WI38 (cell line): ENCODE measurements around the gene BPIFB1.

Experiments
- H3K4me3 ChIP-seq: 2 replicates; pipeline ENCODE4 v1.5.1; 2011; ENCODE audit warnings: low read depth, mild to moderate bottlenecking, control low read depth, low read length
- TF ChIP-seq, protein P1 (sequence below): IDR thresholded peaks from 2 replicates; pipeline ENCODE4 v1.5.1; 2012; ENCODE audit warnings: low read depth, mild to moderate bottlenecking, control low read depth, low read length

Gene BPIFB1

DNA sequence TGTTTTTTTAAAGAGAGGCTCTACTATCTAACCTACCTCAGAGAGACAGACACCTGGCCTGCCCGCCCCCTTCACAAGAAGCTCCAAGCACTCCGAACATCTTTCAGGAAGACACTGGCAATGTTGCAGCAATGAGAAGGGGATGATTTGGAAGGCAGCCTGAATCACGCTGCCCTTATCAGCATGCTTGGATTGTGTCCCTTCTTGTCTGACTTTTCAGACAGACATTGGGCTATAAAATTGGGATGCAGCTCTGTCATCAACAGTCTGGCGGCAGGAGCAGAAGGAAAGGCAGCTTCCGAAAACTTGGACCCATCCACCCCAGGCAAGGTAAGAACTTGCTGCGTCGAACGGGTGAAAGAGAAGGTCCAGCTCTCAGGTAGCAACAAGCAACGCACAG lies 62.3 kb downstream of the BPIFB1 start:
- H3K4me3 ChIP-seq: no peak overlapping the region
- TF ChIP-seq, protein P1, sequence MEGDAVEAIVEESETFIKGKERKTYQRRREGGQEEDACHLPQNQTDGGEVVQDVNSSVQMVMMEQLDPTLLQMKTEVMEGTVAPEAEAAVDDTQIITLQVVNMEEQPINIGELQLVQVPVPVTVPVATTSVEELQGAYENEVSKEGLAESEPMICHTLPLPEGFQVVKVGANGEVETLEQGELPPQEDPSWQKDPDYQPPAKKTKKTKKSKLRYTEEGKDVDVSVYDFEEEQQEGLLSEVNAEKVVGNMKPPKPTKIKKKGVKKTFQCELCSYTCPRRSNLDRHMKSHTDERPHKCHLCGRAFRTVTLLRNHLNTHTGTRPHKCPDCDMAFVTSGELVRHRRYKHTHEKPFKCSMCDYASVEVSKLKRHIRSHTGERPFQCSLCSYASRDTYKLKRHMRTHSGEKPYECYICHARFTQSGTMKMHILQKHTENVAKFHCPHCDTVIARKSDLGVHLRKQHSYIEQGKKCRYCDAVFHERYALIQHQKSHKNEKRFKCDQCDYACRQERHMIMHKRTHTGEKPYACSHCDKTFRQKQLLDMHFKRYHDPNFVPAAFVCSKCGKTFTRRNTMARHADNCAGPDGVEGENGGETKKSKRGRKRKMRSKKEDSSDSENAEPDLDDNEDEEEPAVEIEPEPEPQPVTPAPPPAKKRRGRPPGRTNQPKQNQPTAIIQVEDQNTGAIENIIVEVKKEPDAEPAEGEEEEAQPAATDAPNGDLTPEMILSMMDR: no peak

DNA sequence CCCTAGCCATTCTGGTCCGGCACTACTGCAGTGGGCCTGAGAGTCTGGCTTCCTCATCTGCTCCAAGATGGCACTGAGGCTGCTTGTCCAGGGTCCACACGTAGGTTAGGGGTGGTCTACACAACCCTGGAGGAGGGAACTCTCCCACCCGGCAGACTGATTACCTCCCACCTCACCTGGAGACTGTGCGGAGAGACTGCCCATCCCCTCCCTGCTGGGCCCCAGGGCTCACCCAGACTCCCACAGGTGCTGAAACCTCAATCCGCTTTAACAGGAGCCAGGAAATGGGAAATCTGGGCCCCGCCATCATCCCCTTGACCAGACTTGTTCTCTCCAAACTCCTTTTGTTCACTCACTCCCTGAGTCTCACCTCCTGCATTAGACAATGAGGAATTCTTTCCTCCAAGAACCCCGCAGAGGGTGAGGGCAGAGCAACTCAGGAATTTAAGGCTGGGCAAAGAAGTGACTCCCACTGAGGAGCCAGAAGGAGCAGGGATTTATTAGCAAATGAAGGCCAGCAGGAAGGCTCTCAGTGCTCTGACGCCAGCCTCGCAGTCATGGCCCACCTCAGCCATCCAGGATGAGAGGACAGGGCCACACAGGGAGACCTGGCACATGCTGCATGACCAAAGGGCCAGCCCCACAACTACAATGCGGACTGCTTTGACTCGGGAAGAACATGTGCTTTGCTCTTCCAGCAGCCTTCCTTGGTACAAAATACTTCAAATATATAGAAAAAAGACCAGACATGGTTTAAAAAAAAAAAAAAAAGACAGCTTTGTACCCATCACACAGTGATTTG lies 65.3 kb downstream of the BPIFB1 start:
- no peak overlapping the region for H3K4me3 ChIP-seq
- TF ChIP-seq, protein P1: no peak

DNA sequence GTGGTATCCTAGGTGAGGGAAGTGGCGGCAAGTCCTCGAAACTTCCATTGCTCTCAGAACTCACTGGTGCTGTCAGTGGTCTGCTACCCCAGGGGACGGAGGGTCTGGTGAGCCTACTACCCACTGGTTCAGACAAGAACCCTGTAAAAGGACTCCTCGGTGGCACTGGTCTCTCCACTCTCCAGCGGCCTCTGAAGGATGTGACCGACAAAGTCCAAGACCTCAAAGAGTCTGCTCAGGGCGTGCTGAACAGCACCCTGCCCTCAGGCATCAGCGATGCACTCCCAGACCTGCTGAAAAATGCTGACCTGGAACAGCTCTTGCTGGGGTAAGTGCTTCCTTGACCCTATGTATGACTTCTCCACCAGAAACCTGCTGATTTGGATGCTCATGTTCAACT lies 66.5 kb downstream of the BPIFB1 start:
- H3K4me3 ChIP-seq: no peak overlapping the region
- TF ChIP-seq, protein P1: no peak

DNA sequence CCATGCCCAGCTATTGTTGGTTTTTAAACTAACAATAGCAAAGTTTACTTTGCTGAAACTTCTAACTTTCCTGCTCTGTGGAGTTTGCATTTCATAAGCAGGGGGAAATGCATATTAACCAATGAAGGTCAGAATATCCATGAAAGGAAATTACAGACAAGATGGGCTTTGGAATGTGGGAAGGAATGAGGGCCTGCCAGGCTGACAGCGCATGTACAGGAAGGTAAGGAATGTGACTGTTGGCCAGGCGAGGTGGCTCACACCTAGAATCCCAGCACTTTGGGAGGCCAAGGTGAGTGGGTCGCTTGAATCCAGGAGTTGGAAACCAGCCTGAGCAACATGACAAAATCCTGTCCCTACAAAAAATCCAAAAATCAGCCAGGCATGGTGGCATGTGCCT lies 68.7 kb downstream of the BPIFB1 start:
- H3K4me3 ChIP-seq: no peak overlapping the region
- TF ChIP-seq, protein P1: no peak

DNA sequence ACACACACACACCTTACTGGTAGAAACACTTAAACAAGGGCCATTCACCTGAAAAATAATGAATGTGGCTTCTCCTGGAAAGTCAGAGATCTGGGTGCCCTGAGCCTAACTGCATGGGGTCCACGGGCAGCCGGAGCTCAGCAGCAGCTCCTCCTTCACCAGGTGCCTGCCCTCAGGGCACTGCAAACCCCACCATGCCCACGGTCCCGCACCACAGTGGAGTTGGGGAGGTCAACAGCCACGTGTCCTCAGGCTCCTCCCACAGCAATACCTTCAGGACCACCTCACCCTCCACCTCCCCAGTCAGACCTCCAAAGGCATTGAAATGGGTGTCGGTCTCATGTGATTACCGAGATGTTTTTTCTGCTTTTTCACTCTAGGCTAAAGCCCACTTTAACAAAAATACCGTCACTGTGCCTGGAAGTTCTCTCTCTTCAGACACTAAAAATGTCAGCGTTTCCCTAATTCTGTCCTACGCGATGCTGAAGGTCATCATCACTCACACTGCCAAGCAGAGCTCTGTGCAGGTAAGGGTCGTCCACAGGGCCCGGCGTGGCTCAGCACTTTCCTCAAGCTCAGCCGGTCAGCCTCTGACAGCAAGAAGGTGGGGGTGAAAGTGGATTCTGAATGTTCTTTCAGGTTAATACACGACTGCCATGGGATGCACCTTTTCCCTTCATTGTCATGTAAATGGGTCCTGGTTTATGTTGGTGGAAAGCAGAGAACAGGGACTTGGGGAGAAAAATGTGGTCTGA lies 69.4 kb downstream of the BPIFB1 start:
- H3K4me3 ChIP-seq: no peak overlapping the region

DNA sequence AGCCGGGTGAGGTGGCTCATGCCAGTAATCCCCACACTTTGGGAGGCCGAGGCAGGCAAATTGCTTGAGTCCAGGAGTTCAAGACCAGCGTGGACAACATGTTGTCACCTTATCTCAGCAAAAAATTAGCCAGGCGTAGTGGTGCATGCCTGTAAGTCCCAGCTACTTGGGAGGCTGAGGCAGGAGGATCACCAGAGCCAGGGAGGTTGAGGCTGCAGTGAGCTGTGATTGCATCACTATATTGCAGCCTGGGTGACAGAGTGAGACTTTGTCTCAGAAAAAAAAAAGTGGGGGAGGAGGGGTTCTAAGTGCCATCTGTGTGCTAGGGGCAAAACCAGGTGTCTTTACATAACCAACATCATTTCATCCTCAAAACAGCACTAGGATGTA lies 70.0 kb downstream of the BPIFB1 start:
- no peak overlapping the region for H3K4me3 ChIP-seq
- TF ChIP-seq, protein P1: no peak

More for the DNA sequence above, 69.4 kb downstream of the BPIFB1 start:
- TF ChIP-seq, protein P1: no peak
